ENCODE results near the gene RYK. TPM values are rescaled to one million over a fixed set of nuclear protein-coding genes. Genes with fewer than 3 reads are reported as not detected.

RYK gene
- total and polyA plus RNA-seq, 2 donors (not counting 3 experiments of a cell fraction or from before 2014, with no cell fraction given), result 23.8 to 48.3 TPM

- Histone ChIP-seq H4K20me1 (replicated peaks; ENCODE audit: control insufficient read depth, extremely low read depth, insufficient read depth, low read length) (no peaks in the 10 kb centered on the region), H3K4me1 (ENCODE audit: control insufficient read depth, extremely low read depth, insufficient read depth, low read length) (no peaks in the 10 kb centered on the region), H3K4me3 (replicated peaks in 1 of 3; ENCODE audit: insufficient read depth in 1 of 3, low read depth in 1 of 3, low read length in 3 of 3) (no peak overlapping the region), H3K36me3 (ENCODE audit: control insufficient read depth in 2 of 2, extremely low read depth in 1 of 2, insufficient read depth in 2 of 2, low read length in 2 of 2) (no peaks in the 10 kb centered on the region), H3K27me3 (ENCODE audit: control insufficient read depth in 2 of 2, insufficient read depth in 2 of 2, low read length in 2 of 2) (peaks cover 3 to 8% of the 10 kb centered on the region in 2 experiments), H3K79me2 (ENCODE audit: control insufficient read depth, insufficient read depth, low read length) (no peaks in the 10 kb centered on the region), H3K27ac (ENCODE audit: insufficient read depth, low read depth, low read length) (no peak overlapping the region), H3K9me1 (replicated peaks; ENCODE audit: control insufficient read depth, extremely low read depth, insufficient read depth, low read length) (no peaks in the 10 kb centered on the region), H3K4me2 (ENCODE audit: insufficient read depth, low read length) (no peak overlapping the region), H2AFZ (ENCODE audit: low read depth, low read length) (no peak overlapping the region), H3K9me3 (replicated peaks; ENCODE audit: control insufficient read depth, insufficient read depth, low read length) (no peaks in the 10 kb centered on the region), H3K9ac (replicated peaks; ENCODE audit: extremely low read depth, insufficient read depth, low read length) (no peak overlapping the region)
- FAIRE-seq, result no peak
- dilution Hi-C loops (cut with MboI; ENCODE audit: extremely low pct_ligation_motif_present, low sequenced_read_pairs), result no loop called here
- intact Hi-C loops (cut with micrococcal nuclease), result no loop called here
- no peak for DNase-seq (ENCODE audit: low read depth, low spot score)
- POLR2A ChIA-PET, result no interaction called here
- TF ChIP-seq MYC (IDR thresholded peaks at IDR 0.05; ENCODE audit: low read depth, low read length), result no peak
- no peak for TF ChIP-seq POLR2A (IDR thresholded peaks at IDR 0.05; ENCODE audit: low read depth, low read length)
- no peak for TF ChIP-seq EZH2 (IDR thresholded peaks at IDR 0.05; ENCODE audit: borderline replicate concordance, low read depth, low read length, severe bottlenecking)
- no peak for TF ChIP-seq CTCF (IDR thresholded peaks at IDR 0.05; ENCODE audit: extremely low read depth in 1 of 2, insufficient read depth in 1 of 2, low read depth in 1 of 2, low read length in 2 of 2)
- BruUV-seq (replicated peaks), result no TSS peak
- CTCF ChIA-PET, result interaction anchor here (0.8 to 1.1 kb wide), 2 partner anchors 58 to 70 kb away, joined by 3 read pairs; no protein-coding TSS in a partner anchor
Observed at GRCh38 chr3:134282659-134283047, 32.0 kb upstream of the RYK start.

DNA sequence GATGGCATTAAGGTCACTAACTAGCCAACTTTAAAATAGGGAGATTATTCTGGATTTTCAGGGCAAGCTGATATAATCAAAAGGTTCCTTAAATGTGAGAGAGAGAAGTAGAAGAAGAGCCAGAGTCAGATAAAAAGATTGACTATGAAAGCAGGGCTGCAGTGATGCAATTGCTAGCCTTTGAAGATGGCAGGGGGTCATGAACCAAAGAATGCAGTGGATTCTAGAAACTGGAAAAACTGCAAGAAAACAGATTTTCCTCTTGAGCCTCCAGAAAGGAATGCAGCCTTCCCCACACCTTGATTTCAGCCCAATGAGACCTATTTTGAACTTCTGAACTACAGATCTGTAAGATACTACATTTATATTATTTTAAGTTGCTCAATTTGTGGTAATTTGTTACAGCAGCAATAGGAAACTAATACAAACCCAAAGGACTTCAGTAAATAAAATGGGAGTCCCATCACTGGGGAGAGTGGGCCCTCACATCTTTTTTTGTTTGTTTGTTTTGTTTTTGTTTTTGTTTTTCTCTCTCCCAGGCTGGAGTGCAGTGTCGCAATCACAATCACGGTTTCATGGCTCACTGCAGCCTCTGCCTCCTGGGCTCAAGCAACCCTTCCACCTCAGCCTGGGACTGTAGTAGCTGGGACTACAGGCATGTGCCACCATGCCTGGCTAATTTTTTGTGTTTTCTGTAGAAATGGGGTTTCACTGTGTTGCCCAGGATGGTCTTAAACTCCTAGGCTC is 31.4 kb upstream of the RYK start:
- no peaks in the 10 kb centered on the region for H4K20me1 ChIP-seq (replicated peaks; ENCODE audit: control insufficient read depth, extremely low read depth, insufficient read depth, low read length)
- H3K9me3 ChIP-seq (replicated peaks; ENCODE audit: control insufficient read depth, insufficient read depth, low read length), result no peaks in the 10 kb centered on the region
- H3K27me3 ChIP-seq (ENCODE audit: control insufficient read depth in 2 of 2, insufficient read depth in 2 of 2, low read length in 2 of 2), result peaks cover 6 to 7% of the 10 kb centered on the region in 2 experiments
- dilution Hi-C loops (cut with MboI; ENCODE audit: extremely low pct_ligation_motif_present, low sequenced_read_pairs), result no loop called here
- no peak overlapping the region for H3K9ac ChIP-seq (replicated peaks; ENCODE audit: extremely low read depth, insufficient read depth, low read length)
- FAIRE-seq (no peak), DNase-seq (ENCODE audit: low read depth, low spot score) (no peak)
- ChIA-PET CTCF (no interaction called here), POLR2A (no interaction called here)
- no TSS peak for BruUV-seq (replicated peaks)
- no peaks in the 10 kb centered on the region for H3K4me1 ChIP-seq (ENCODE audit: control insufficient read depth, extremely low read depth, insufficient read depth, low read length)
- no peak overlapping the region for H3K27ac ChIP-seq (ENCODE audit: insufficient read depth, low read depth, low read length)
- no peaks in the 10 kb centered on the region for H3K79me2 ChIP-seq (ENCODE audit: control insufficient read depth, insufficient read depth, low read length)
- no peaks in the 10 kb centered on the region for H3K9me1 ChIP-seq (replicated peaks; ENCODE audit: control insufficient read depth, extremely low read depth, insufficient read depth, low read length)
- no peak for TF ChIP-seq EZH2 (IDR thresholded peaks at IDR 0.05; ENCODE audit: borderline replicate concordance, low read depth, low read length, severe bottlenecking)
- no peak for TF ChIP-seq MAX (IDR thresholded peaks at IDR 0.05; ENCODE audit: insufficient read depth, insufficient read length)
- TF ChIP-seq POLR2A (IDR thresholded peaks at IDR 0.05; ENCODE audit: low read depth, low read length), result no peak
- no peak for TF ChIP-seq FOS (IDR thresholded peaks at IDR 0.05; ENCODE audit: borderline replicate concordance, insufficient read depth, low read length)
- no peak for TF ChIP-seq JUN (IDR thresholded peaks at IDR 0.05; ENCODE audit: borderline replicate concordance, insufficient read depth, insufficient read length, low read depth)
- no peak for TF ChIP-seq POLR2AphosphoS5 (IDR thresholded peaks at IDR 0.05; ENCODE audit: insufficient read depth, low read depth, low read length)
- TF ChIP-seq GATA2 (IDR thresholded peaks at IDR 0.05; ENCODE audit: insufficient read depth, insufficient read length, low read depth, low read length), result no peak
- TF ChIP-seq CTCF (IDR thresholded peaks at IDR 0.05; ENCODE audit: extremely low read depth in 1 of 2, insufficient read depth in 1 of 2, low read depth in 1 of 2, low read length in 2 of 2), result no peak
- no peak for TF ChIP-seq MYC (IDR thresholded peaks at IDR 0.05; ENCODE audit: low read depth, low read length)
- intact Hi-C loops (cut with micrococcal nuclease), result no loop called here
- H3K36me3 ChIP-seq (ENCODE audit: control insufficient read depth in 2 of 2, extremely low read depth in 1 of 2, insufficient read depth in 2 of 2, low read length in 2 of 2), result no peaks in the 10 kb centered on the region
- no peak overlapping the region for H3K4me2 ChIP-seq (ENCODE audit: insufficient read depth, low read length)
- H3K4me3 ChIP-seq (replicated peaks in 1 of 3; ENCODE audit: insufficient read depth in 1 of 3, low read depth in 1 of 3, low read length in 3 of 3), result no peak overlapping the region
- H2AFZ ChIP-seq (ENCODE audit: low read depth, low read length), result no peak overlapping the region

Measured in endothelial cell of umbilical vein (primary cell).